ENCODE results near the gene LRRC41. TPM values are rescaled to one million over a fixed set of nuclear protein-coding genes. Genes with fewer than 3 reads are reported as not detected.

The LRRC41 gene
- total RNA-seq, 1 experiment from 2014 or later, result 38.1 TPM

DNA sequence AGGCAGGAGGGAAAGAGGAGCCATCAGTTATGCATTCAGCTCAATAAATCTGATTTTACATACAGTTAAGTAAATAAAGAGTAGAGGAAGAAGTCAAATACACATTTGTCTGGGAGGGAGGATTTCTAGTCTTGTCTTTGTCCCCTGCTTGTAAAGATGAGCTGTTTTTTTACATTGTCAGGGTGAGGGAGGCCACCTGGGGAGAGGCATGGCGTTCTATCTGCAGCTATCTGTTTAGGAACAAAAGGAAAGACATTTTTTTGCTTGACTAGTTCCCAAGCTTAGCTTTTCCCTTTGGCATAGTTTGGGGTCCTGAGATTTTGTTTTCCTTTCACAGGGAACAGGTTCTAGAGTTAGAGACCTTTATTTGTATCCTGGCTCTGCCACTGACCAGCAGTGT is 40.9 kb downstream of the LRRC41 start:
- Histone ChIP-seq H3K4me3 (replicated peaks in 1 of 2; ENCODE audit: low read depth in 1 of 2, low read length in 2 of 2) (no peak overlapping the region), H3K27me3 (ENCODE audit: insufficient read depth, low read length) (no peaks in the 10 kb centered on the region), H3K36me3 (ENCODE audit: control insufficient read depth in 1 of 2, insufficient read depth in 2 of 2, low read length in 2 of 2) (peaks cover 39 to 75% of the 10 kb centered on the region in 2 experiments), H2AFZ (ENCODE audit: low read depth, low read length, poor library complexity, severe bottlenecking) (no peak overlapping the region), H3K4me1 (ENCODE audit: control insufficient read depth in 1 of 2, insufficient read depth in 2 of 2, low read length in 2 of 2) (no peaks in the 10 kb centered on the region), H3K9me3 (ENCODE audit: control insufficient read depth in 1 of 2, insufficient read depth in 1 of 2, low read depth in 1 of 2, low read length in 2 of 2) (no peaks in the 10 kb centered on the region), H3K27ac (ENCODE audit: low read depth, low read length) (no peak overlapping the region), H3K79me2 (ENCODE audit: insufficient read depth, low read length) (peaks cover 11% of the 10 kb centered on the region; the same call in 1 of the 2 replicates), H3K9me2 (ENCODE audit: insufficient read depth) (no peaks in the 10 kb centered on the region), H3K9ac (ENCODE audit: low read length) (no peak overlapping the region), H4K20me1 (ENCODE audit: insufficient read depth) (no peaks in the 10 kb centered on the region), H3K4me2 (ENCODE audit: low read length) (no peak overlapping the region)
- POLR2A ChIA-PET, result no interaction called here
- intact Hi-C loops (cut with micrococcal nuclease), result no loop called here
- BruUV-seq (replicated peaks), result no TSS peak
- RAD21 ChIA-PET (ENCODE audit: low non-redundant PET in 1 of 2, low total read pairs in 2 of 2, uncharacterized antibody in 2 of 2, unreplicated experiment in 2 of 2), result no interaction called here
- DNase-seq (ENCODE audit: low read depth, low spot score) (no peak), ATAC-seq (no peak)
- no peak for TF ChIP-seq EGR1 (IDR thresholded peaks at IDR 0.05; ENCODE audit: low read depth)
- no peak for TF ChIP-seq TCF7L2 (IDR thresholded peaks at IDR 0.05; ENCODE audit: borderline replicate concordance, extremely low read depth, insufficient read depth, insufficient read length)
- no peak for TF ChIP-seq POLR2A (IDR thresholded peaks at IDR 0.05; ENCODE audit: borderline replicate concordance, extremely low read depth, insufficient read depth, insufficient read length)
- TF ChIP-seq CEBPB (IDR thresholded peaks at IDR 0.05; ENCODE audit: low read depth), result no peak
- no peak for TF ChIP-seq SP1 (IDR thresholded peaks at IDR 0.05; ENCODE audit: low read depth)
- no peak for TF ChIP-seq ZNF274 (IDR thresholded peaks at IDR 0.05; ENCODE audit: low read depth, low read length)
- CTCF ChIA-PET, result interaction anchor here (1.6 kb wide), 1 partner anchor 39 kb away, joined by 3 read pairs; no protein-coding TSS in a partner anchor

- Histone ChIP-seq H3K36me3 (ENCODE audit: control insufficient read depth in 1 of 2, insufficient read depth in 2 of 2, low read length in 2 of 2) (peaks cover 27 to 77% of the 10 kb centered on the region in 2 experiments), H3K4me1 (ENCODE audit: control insufficient read depth in 1 of 2, insufficient read depth in 2 of 2, low read length in 2 of 2) (no peaks in the 10 kb centered on the region), H3K4me3 (replicated peaks in 1 of 2; ENCODE audit: low read depth in 1 of 2, low read length in 2 of 2) (no peak overlapping the region), H3K9me3 (ENCODE audit: control insufficient read depth in 1 of 2, insufficient read depth in 1 of 2, low read depth in 1 of 2, low read length in 2 of 2) (no peaks in the 10 kb centered on the region), H3K4me2 (ENCODE audit: low read length) (no peak overlapping the region), H3K9ac (ENCODE audit: low read length) (no peak overlapping the region), H4K20me1 (ENCODE audit: insufficient read depth) (no peaks in the 10 kb centered on the region), H2AFZ (ENCODE audit: low read depth, low read length, poor library complexity, severe bottlenecking) (no peak overlapping the region), H3K9me2 (ENCODE audit: insufficient read depth) (no peaks in the 10 kb centered on the region), H3K79me2 (ENCODE audit: insufficient read depth, low read length) (peaks cover 61% of the 10 kb centered on the region), H3K27me3 (ENCODE audit: insufficient read depth, low read length) (no peaks in the 10 kb centered on the region), H3K27ac (ENCODE audit: low read depth, low read length) (no peak overlapping the region)
- no peak for ATAC-seq
- ChIA-PET POLR2A (no interaction called here), RAD21 (ENCODE audit: low non-redundant PET in 1 of 2, low total read pairs in 2 of 2, uncharacterized antibody in 2 of 2, unreplicated experiment in 2 of 2) (no interaction called here), CTCF (interaction anchor here (1.2 kb wide), 1 partner anchor 12 kb away, joined by 4 read pairs; no protein-coding TSS in a partner anchor)
- intact Hi-C loops (cut with micrococcal nuclease), result no loop called here
- DNase-seq (ENCODE audit: low read depth, low spot score), result no peak
- no TSS peak for BruUV-seq (replicated peaks)
- TF ChIP-seq EGR1 (IDR thresholded peaks at IDR 0.05; ENCODE audit: low read depth) (no peak), POLR2AphosphoS5 (IDR thresholded peaks at IDR 0.05; ENCODE audit: low read depth, low read length) (no peak), EZH2 (IDR thresholded peaks at IDR 0.05) (no peak), SP1 (IDR thresholded peaks at IDR 0.05; ENCODE audit: low read depth) (no peak), ELF1 (IDR thresholded peaks at IDR 0.05; ENCODE audit: borderline replicate concordance, low read depth) (no peak), POLR2A (IDR thresholded peaks at IDR 0.05; ENCODE audit: borderline replicate concordance, extremely low read depth, insufficient read depth, insufficient read length) (no peak), EZH2phosphoT487 (IDR thresholded peaks at IDR 0.05; ENCODE audit: borderline replicate concordance) (no peak), SIN3A (IDR thresholded peaks at IDR 0.05; ENCODE audit: low read depth) (no peak), SRF (IDR thresholded peaks at IDR 0.05; ENCODE audit: low read depth) (no peak)
- TF ChIP-seq, protein P1, sequence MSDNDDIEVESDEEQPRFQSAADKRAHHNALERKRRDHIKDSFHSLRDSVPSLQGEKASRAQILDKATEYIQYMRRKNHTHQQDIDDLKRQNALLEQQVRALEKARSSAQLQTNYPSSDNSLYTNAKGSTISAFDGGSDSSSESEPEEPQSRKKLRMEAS (IDR thresholded peaks at IDR 0.05), result no peak
Measured at GRCh38 chr1:46256523-46256922, 46.9 kb downstream of the LRRC41 start.
